Measurements from ENCODE around the gene TAOK3.
"Not testable (repeated sequence)": the region's sequence is repeated elsewhere in the genome, so short reads cannot be mapped to it uniquely, and the experiment has no call there.

- not testable (repeated sequence) for TF ChIP-seq POLR2AphosphoS5 (IDR thresholded peaks at IDR 0.05; ENCODE audit: borderline replicate concordance, low read depth, low read length); FOXP2 (optimal IDR thresholded peaks at IDR 0.05; ENCODE audit: control extremely low read depth, extremely low read length, insufficient read depth); EZH2 (IDR thresholded peaks at IDR 0.05)
These were observed 18.2 kb downstream of the TAOK3 start for GRCh38 chr12:118354503-118354902.
